Measurements from ENCODE around the gene SLC9A8. TPM values are rescaled to one million over a fixed set of nuclear protein-coding genes. Genes with fewer than 3 reads are reported as not detected.

Gene SLC9A8
- polyA plus RNA-seq, 1 experiment = 2.3 TPM

DNA sequence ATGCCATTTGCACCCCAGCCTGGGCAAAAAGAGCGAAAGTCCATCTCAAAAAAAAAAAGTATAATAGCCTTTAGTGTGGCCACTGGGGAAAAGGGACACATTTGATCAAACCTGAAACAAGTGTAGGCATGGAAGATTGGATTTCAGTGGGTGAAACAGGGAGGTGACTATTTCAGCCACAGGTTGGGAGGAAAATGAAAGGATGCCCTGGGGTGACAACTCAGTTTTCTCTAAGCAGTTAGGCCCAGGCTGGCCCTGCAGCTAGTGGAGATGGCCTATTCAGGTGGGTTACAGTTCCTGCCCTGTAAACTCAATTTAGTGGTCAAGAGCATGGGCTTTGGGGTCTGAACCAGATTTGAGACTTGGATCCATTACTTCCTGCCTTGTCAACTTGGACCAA, 66.3 kb downstream of the SLC9A8 start:
- DNase-seq (ENCODE audit: low read depth, low spot score) = no peak
- POLR2A ChIA-PET = no interaction called here
- H3K4me3 ChIP-seq (ENCODE audit: low read depth, low read length) = no peak overlapping the region
- H3K27me3 ChIP-seq (ENCODE audit: control insufficient read depth, insufficient read depth, low read length) = no peaks in the 10 kb centered on the region
- H3K9me3 ChIP-seq (ENCODE audit: control insufficient read depth, insufficient read depth, low read length) = no peaks in the 10 kb centered on the region
- TF ChIP-seq, protein P1, sequence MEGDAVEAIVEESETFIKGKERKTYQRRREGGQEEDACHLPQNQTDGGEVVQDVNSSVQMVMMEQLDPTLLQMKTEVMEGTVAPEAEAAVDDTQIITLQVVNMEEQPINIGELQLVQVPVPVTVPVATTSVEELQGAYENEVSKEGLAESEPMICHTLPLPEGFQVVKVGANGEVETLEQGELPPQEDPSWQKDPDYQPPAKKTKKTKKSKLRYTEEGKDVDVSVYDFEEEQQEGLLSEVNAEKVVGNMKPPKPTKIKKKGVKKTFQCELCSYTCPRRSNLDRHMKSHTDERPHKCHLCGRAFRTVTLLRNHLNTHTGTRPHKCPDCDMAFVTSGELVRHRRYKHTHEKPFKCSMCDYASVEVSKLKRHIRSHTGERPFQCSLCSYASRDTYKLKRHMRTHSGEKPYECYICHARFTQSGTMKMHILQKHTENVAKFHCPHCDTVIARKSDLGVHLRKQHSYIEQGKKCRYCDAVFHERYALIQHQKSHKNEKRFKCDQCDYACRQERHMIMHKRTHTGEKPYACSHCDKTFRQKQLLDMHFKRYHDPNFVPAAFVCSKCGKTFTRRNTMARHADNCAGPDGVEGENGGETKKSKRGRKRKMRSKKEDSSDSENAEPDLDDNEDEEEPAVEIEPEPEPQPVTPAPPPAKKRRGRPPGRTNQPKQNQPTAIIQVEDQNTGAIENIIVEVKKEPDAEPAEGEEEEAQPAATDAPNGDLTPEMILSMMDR (IDR thresholded peaks at IDR 0.05; ENCODE audit: low read depth, low read length) = no peak
- no peak overlapping the region for H3K27ac ChIP-seq (ENCODE audit: low read depth, low read length)
- CTCF ChIA-PET = interaction anchor here (0.7 to 3.5 kb wide), 2 partner anchors 9 to 276 kb away, joined by 3 to 19 read pairs; no protein-coding TSS in a partner anchor

- Histone ChIP-seq H3K27ac (ENCODE audit: low read depth, low read length) (no peak overlapping the region), H3K4me3 (ENCODE audit: low read depth, low read length) (no peak overlapping the region), H3K9me3 (ENCODE audit: control insufficient read depth, insufficient read depth, low read length) (no peaks in the 10 kb centered on the region), H3K27me3 (ENCODE audit: control insufficient read depth, insufficient read depth, low read length) (no peaks in the 10 kb centered on the region)
- TF ChIP-seq, protein P1 (IDR thresholded peaks at IDR 0.05; ENCODE audit: low read depth, low read length) = no peak
- DNase-seq (ENCODE audit: low read depth, low spot score) = no peak
- ChIA-PET CTCF (interaction anchor here (0.7 to 3.5 kb wide), 3 partner anchors 8 to 1092 kb away, joined by 4 to 19 read pairs (median 4); no protein-coding TSS in a partner anchor), POLR2A (interaction anchor here (0.6 kb wide), 1 partner anchor 101 kb away, joined by 3 read pairs; no protein-coding TSS in a partner anchor)
Observed at GRCh38 chr20:49880177-49880576, 67.5 kb downstream of the SLC9A8 start.

GRCh38 chr20:49880724-49881445, 68.3 kb downstream of the SLC9A8 start:
- Histone ChIP-seq H3K27ac (ENCODE audit: low read depth, low read length) (no peak overlapping the region), H3K9me3 (ENCODE audit: control insufficient read depth, insufficient read depth, low read length) (no peaks in the 10 kb centered on the region), H3K27me3 (ENCODE audit: control insufficient read depth, insufficient read depth, low read length) (no peaks in the 10 kb centered on the region), H3K4me3 (ENCODE audit: low read depth, low read length) (no peak overlapping the region)
- ChIA-PET CTCF (interaction anchor here (1.1 to 3.5 kb wide), 2 partner anchors 8 to 272 kb away, joined by 4 to 19 read pairs; no protein-coding TSS in a partner anchor), POLR2A (interaction anchor here (0.6 kb wide), 1 partner anchor 101 kb away, joined by 3 read pairs; no protein-coding TSS in a partner anchor)
- TF ChIP-seq, protein P1 (IDR thresholded peaks at IDR 0.05; ENCODE audit: low read depth, low read length) = no peak
- no peak for DNase-seq (ENCODE audit: low read depth, low spot score)

GRCh38 chr20:49882171-49882970, 69.7 kb downstream of the SLC9A8 start:
- no peaks in the 10 kb centered on the region for H3K27me3 ChIP-seq (ENCODE audit: control insufficient read depth, insufficient read depth, low read length)
- no peak overlapping the region for H3K27ac ChIP-seq (ENCODE audit: low read depth, low read length)
- H3K4me3 ChIP-seq (ENCODE audit: low read depth, low read length) = no peak overlapping the region
- H3K9me3 ChIP-seq (ENCODE audit: control insufficient read depth, insufficient read depth, low read length) = no peaks in the 10 kb centered on the region
- ChIA-PET POLR2A (no interaction called here), CTCF (no interaction called here)
- TF ChIP-seq, protein P1 (IDR thresholded peaks at IDR 0.05; ENCODE audit: low read depth, low read length) = no peak
- DNase-seq (ENCODE audit: low read depth, low spot score) = no peak

Measured in AG04450 (cell line).